Activated T-helper 1 cell treated with anti-CD3 and anti-CD28 coated beads, Interleukin-12 subunit alpha, Interleukin-12 subunit beta, Interleukin-2, Interleukin-4 antibody, amounts not matched to agents 30 ng/mL and 10 ng/mL and 1 ng/mL, durations not matched to agents 14 hours and 24 hours and 36 hours (primary cell): Measurements from ENCODE around the gene CDH3. TPM values are rescaled to one million over a fixed set of nuclear protein-coding genes. Genes with fewer than 3 reads are reported as not detected.
"Not testable (repeated sequence)": the region's sequence is repeated elsewhere in the genome, so short reads cannot be mapped to it uniquely, and the experiment has no call there.

Source experiments
- DNase-seq: peaks from one replicate; pipeline ENCODE4 v3.0.0; 2021; ENCODE audit warnings: low spot score
- H3K27ac Mint-ChIP-seq: one replicate; pipeline ENCODE4 v1.8.0; 2021; ENCODE audit warnings: mild to moderate bottlenecking, mixed read lengths
- H3K27me3 Mint-ChIP-seq: one replicate; pipeline ENCODE4 v1.8.0; 2022; ENCODE audit warnings: mild to moderate bottlenecking, moderate library complexity, mixed read lengths; ENCODE audit not compliant: insufficient read depth
- H3K36me3 Mint-ChIP-seq: one replicate; pipeline ENCODE4 v1.8.0; 2021; ENCODE audit warnings: low read depth, mixed read lengths
- H3K4me1 Mint-ChIP-seq: one replicate; pipeline ENCODE4 v1.8.0; 2021; ENCODE audit warnings: low read depth, mixed read lengths
- H3K4me3 Mint-ChIP-seq: one replicate; pipeline ENCODE4 v1.8.0; 2021; ENCODE audit warnings: mild to moderate bottlenecking, moderate library complexity, mixed read lengths
- H3K9me3 Mint-ChIP-seq: one replicate; pipeline ENCODE4 v1.8.0; 2021; ENCODE audit warnings: mixed read lengths
- intact Hi-C: fragments of 100-400 bp; cut with micrococcal nuclease; formaldehyde crosslinking; loops from one replicate; pipeline ENCODE4 v1.15.1; 2024
- total RNA-seq: library from RNA; stranded (reverse); gene quantifications from 2 replicates; pipeline ENCODE4 v1.2.3, GENCODE V29; 2022

CDH3 gene
- total RNA-seq, 1 donor from 2014 or later, result 0.26 TPM

DNA sequence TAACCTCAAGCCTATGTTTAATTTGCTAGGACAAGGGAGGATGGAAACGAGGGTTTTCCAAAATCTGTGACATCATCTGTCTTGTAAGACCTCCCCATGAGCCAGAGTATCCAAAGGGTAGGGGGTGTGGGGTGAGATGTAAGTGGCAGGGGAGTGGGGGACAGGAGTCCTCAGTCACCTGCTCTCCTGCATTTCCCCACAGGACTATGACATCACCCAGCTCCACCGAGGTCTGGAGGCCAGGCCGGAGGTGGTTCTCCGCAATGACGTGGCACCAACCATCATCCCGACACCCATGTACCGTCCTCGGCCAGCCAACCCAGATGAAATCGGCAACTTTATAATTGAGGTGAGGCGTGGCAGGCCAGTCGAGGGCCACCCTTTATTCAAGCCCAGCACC lies 50.5 kb downstream of the CDH3 start:
- Mint-ChIP-seq H3K9me3 (no peaks in the 10 kb centered on the region), H3K27me3 (peaks cover 3% of the 10 kb centered on the region), H3K27ac (no peak overlapping the region), H3K36me3 (no peaks in the 10 kb centered on the region), H3K4me3 (no peak overlapping the region), H3K4me1 (no peaks in the 10 kb centered on the region)
- intact Hi-C loops, result no loop called here
- no peak for DNase-seq

DNA sequence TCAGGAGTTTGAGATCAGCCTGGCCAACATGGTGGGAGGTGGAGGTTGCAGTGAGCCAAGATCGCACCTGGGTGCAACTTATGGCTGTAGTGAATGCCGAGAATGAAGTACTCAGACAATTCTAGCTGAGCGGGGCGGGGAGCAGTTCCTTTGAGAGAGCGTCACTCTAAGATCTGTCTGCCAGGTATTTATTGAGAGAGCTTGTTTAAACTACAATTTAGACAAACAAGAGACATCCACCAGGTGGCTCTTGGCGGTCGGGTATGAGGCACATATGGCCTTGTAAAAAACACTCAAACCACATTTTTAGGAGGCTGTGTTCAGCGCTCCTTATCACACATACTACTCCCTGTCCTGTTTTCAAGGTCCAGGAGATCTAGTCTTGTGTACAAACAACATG lies 51.4 kb downstream of the CDH3 start:
- H3K9me3 Mint-ChIP-seq, result no peaks in the 10 kb centered on the region
- H3K4me3 Mint-ChIP-seq, result no peak overlapping the region
- no peaks in the 10 kb centered on the region for H3K4me1 Mint-ChIP-seq
- H3K27me3 Mint-ChIP-seq, result peaks cover 3% of the 10 kb centered on the region
- no peak overlapping the region for H3K27ac Mint-ChIP-seq
- H3K36me3 Mint-ChIP-seq, result no peaks in the 10 kb centered on the region
- DNase-seq, result no peak
- intact Hi-C loops, result no loop called here

DNA sequence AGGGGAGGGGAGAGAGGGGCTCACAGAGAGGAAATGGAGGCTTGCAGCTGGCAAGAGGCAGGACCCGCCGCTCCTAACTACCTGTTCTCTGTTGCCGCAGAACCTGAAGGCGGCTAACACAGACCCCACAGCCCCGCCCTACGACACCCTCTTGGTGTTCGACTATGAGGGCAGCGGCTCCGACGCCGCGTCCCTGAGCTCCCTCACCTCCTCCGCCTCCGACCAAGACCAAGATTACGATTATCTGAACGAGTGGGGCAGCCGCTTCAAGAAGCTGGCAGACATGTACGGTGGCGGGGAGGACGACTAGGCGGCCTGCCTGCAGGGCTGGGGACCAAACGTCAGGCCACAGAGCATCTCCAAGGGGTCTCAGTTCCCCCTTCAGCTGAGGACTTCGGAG lies 53.0 kb downstream of the CDH3 start:
- intact Hi-C loops, result no loop called here
- Mint-ChIP-seq H3K27ac (no peak overlapping the region), H3K9me3 (no peaks in the 10 kb centered on the region), H3K4me1 (no peaks in the 10 kb centered on the region), H3K36me3 (no peaks in the 10 kb centered on the region), H3K4me3 (no peak overlapping the region), H3K27me3 (no peaks in the 10 kb centered on the region)
- DNase-seq, result no peak

DNA sequence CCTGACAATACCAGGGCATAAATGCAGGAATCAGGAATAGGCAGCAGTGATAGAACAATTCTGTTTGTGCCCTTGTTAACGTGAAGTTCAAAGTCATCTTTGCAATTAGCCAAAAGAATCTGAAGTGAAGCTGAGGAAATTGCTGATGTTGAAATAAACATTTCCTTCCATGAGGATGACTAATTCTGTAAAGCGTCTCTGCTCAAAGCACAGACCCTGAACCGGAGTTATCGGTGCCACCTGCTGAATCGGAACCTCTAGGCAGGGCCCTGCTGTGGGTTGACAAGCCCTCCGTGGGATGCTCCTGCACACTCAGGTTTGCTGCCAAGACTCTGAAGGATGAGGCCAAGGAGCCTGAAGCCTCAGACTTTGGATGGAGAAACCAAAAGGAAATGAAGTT lies 55.0 kb downstream of the CDH3 start:
- Mint-ChIP-seq H3K36me3 (no peaks in the 10 kb centered on the region), H3K4me1 (peaks cover 5% of the 10 kb centered on the region), H3K27ac (no peak overlapping the region), H3K27me3 (no peaks in the 10 kb centered on the region), H3K9me3 (no peaks in the 10 kb centered on the region), H3K4me3 (no peak overlapping the region)
- no peak for DNase-seq
- intact Hi-C loops, result loop anchor here (5.0 kb wide), 1 partner anchor 422 kb away; no protein-coding TSS in a partner anchor

DNA sequence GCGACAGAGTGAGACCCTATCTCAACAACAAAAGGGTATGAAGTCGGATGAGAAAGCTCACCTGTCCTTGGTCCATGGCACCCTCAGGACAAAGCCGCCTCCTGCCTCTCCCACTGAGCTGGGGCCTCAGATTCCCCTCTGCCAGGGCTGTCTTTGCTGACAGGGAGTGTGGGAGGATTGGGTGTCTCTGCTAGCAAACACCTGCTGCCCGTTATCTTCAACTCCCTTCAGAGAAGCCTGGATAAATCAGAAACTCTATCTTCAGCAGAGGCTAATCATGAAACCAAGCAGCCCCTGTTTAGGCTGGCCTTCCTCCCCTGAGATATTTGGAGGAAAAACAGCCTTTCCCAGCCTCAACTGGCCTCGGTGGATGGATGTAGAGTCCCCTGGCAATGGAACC lies 55.7 kb downstream of the CDH3 start:
- intact Hi-C loops, result loop anchor here (5.0 kb wide), 1 partner anchor 421 kb away; no protein-coding TSS in a partner anchor
- Mint-ChIP-seq H3K36me3 (no peaks in the 10 kb centered on the region), H3K27me3 (no peaks in the 10 kb centered on the region), H3K4me1 (peaks cover 5% of the 10 kb centered on the region), H3K4me3 (no peak overlapping the region), H3K27ac (no peak overlapping the region), H3K9me3 (no peaks in the 10 kb centered on the region)
- no peak for DNase-seq

DNA sequence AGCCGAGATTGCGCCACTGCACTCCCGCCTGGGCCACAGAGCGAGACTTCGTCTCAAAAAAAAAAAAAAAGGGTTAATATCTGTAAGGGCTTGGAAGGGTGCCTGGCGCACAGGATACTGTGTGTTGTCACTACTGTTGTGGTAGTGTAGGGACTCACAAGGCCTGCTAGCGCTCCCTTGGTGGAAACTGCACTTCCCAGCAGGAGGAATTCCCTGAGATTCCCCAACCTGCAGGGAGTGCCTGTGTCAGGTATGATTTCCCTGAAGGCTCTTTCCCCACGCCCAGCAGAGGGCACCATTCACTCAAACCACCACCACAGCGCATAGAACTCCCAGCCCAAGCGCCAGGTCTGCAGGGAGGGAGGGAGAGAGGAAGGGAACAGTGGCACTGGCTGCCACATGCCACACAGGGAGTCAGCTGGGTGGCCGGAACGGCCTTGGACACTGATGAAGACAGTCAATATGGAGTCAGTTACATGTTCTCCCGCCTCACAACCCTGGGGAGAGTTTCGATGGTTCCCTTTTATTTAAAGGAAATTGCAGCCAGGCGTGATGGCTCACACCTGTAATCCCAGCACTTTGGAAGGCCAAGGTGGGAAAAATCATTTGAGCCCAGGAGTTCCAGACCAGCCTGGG lies 59.2 kb downstream of the CDH3 start:
- intact Hi-C loops, result loop anchor here (1.0 to 5.0 kb wide), 5 partner anchors 48 to 418 kb away; partner anchors contain the start of gene TANGO6
- Mint-ChIP-seq H3K4me1 (peaks cover 5% of the 10 kb centered on the region), H3K36me3 (no peaks in the 10 kb centered on the region), H3K4me3 (no peak overlapping the region), H3K9me3 (no peaks in the 10 kb centered on the region), H3K27me3 (no peaks in the 10 kb centered on the region), H3K27ac (no peak overlapping the region)
- peak; percentile 42 for DNase-seq

DNA sequence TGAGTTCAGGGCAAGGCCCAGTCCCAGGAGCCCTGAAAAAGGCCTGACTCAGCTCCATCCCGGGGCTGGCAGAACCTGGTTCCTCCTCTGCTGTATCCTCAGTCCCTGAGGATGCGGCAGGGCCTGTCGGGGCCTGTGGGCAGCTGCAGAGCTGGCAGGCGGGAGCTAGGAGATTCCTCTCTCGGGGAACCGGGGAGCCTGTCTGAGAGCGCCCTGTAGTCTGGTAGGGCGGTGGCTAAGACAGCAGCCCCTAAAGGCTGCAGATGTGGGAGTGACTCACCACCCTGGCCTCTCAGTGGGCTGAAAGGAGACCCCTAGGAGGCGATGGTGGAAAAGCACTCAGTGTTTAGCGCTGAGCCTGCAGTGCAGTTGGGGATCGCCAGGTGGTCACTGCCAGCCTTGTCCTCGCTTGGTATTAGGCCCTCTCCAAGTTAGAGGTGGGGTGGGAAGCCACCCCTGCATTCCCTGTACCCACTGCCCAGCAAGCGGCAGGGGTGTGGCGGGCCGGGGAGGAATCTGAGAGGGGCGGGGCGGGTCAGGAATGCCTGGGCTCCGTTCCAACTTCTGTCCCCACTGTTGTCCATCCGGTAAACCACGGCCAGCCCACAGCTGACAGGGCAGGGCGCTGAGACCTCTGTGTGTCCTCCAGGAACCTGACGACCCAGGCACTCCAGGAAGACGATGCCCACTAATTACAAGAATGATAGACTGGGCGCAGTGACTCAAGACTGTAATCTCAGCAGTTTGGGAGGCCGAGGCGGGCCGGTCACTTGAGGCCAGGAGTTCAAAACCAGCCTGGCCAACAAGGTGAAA lies 62.4 kb downstream of the CDH3 start:
- peaks cover 6% of the 10 kb centered on the region for H3K27me3 Mint-ChIP-seq
- no peaks in the 10 kb centered on the region for H3K9me3 Mint-ChIP-seq
- H3K4me1 Mint-ChIP-seq, result peaks cover 15% of the 10 kb centered on the region
- H3K27ac Mint-ChIP-seq, result no peak overlapping the region
- no peak for DNase-seq
- intact Hi-C loops, result no loop called here
- no peaks in the 10 kb centered on the region for H3K36me3 Mint-ChIP-seq
- no peak overlapping the region for H3K4me3 Mint-ChIP-seq

DNA sequence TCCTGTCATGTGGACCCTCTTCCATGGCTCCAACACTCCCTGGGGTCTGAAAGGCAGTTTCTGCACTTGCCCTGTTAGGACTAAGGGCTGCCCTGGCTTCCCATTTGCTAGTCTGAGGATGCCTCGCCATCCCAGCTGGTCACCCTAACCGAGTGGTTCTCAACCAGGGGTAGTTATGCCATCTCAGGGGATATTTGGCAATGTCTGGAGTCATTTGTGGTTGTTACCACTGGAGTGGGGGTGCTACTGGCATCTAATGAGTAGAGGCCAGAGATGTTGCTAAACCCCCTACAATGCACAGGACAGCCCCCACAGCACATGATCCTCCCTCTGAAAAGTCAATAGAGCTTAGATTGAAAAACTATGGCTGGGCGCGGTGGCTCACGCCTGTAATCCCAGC lies 65.1 kb downstream of the CDH3 start:
- DNase-seq, result no peak
- no peaks in the 10 kb centered on the region for H3K36me3 Mint-ChIP-seq
- intact Hi-C loops, result no loop called here
- peaks cover 9% of the 10 kb centered on the region for H3K4me1 Mint-ChIP-seq
- no peak overlapping the region for H3K27ac Mint-ChIP-seq
- no peak overlapping the region for H3K4me3 Mint-ChIP-seq
- H3K9me3 Mint-ChIP-seq, result no peaks in the 10 kb centered on the region
- H3K27me3 Mint-ChIP-seq, result peaks cover 8% of the 10 kb centered on the region

DNA sequence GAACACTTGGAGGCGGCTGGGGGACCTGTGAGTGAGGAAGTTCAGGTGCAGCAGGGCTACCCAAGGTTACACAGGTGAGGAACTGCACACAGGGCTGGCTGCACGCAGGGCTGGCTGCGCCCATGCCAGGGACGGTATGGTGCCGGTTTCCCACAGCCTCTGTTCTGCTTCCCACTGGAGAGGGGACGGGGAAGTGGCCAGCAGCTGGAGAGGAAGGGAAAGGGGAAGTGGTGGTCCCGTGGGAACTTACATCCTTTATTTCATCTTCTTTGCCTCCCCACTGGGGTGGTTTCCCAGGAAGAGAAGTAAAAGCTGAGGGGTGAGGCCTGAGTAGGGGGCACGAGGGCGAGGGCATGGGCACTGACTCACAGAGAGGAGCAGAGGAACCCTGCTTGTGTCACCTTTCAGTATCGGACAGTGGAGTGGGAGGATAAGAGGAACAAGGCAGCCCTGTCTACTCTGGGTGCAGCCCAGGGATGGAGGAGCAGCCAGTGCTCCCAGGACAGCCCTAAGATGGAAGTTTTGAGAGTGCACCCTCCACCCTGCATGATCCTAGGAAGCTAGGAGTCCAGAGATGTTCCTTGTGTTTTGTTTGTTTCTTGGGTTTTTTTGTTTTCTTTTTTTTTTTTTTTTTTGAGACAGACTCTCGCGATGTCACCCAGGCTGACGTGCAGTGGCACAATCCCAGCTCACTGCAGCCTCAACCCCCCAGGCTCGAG lies 66.5 kb downstream of the CDH3 start:
- Mint-ChIP-seq H3K27ac (no peak overlapping the region), H3K36me3 (no peaks in the 10 kb centered on the region), H3K4me1 (peaks cover 9% of the 10 kb centered on the region), H3K9me3 (no peaks in the 10 kb centered on the region), H3K4me3 (no peak overlapping the region), H3K27me3 (peaks cover 8% of the 10 kb centered on the region)
- intact Hi-C loops, result no loop called here
- DNase-seq, result no peak

DNA sequence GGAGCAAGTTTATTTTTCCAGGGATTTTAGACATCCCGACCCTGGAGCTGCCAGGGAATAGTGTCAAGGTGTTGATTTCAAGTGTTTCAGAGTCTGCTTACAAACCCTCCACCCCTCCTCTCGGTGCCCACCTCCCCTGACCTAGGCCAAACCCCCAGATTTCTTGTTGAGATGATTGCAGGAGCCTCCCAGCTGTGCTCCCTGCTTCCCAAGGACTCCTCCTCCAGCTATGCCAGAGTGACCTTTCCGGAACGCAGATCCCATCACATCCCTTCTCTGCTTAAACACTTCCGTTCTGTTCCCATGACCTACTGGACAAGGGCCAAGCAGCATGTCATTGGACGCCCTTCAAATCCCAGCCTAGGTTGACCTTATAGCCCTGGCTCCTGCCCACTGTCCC lies 68.3 kb downstream of the CDH3 start:
- Mint-ChIP-seq H3K4me1 (peaks cover 9% of the 10 kb centered on the region), H3K27me3 (peaks cover 8% of the 10 kb centered on the region), H3K27ac (no peak overlapping the region), H3K9me3 (no peaks in the 10 kb centered on the region), H3K4me3 (no peak overlapping the region), H3K36me3 (no peaks in the 10 kb centered on the region)
- intact Hi-C loops, result no loop called here
- no peak for DNase-seq

DNA sequence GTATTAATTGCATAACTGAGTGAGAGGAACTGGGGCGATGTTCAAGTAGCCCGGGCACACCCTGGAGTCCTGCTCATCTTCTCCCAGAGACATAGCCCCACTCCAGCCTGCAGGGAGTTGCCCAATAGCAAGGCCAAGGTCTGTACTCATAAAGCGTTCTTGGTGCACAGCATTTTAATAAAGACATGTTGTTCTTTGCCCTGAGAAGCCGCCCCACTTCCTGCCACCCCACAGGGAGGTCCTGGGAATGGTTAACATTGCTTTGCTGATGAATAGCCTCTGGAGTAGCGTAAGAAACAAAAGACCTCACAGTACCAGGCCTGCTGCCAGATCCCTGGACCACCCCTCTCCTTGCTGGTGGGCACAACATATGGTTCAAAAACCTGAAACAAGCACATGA lies 70.4 kb downstream of the CDH3 start:
- Mint-ChIP-seq H3K27ac (no peak overlapping the region), H3K36me3 (no peaks in the 10 kb centered on the region)

DNA sequence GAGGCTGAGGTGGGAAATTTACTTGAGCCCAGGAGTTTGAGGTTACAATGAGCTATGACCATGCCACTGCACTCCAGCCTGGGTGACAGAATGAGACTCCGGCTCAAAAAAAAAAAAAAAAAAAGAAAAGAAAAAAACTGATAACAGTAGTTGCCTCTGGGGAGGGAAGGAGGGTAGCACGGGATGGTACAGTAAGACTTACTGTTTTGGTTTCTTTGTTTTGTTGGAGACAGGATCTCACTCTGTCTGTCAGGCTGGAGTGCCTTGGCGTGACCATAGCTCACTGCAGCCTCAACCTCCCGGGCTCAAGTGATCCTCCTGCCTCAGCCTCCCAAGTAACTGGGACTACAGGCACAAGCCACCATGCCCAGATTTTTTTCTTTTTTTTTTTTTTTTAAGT lies 71.4 kb downstream of the CDH3 start:
- H3K9me3 Mint-ChIP-seq, DNase-seq, H3K36me3 Mint-ChIP-seq, H3K4me3 Mint-ChIP-seq, intact Hi-C loops, H3K27me3 Mint-ChIP-seq, H3K27ac Mint-ChIP-seq: not testable (repeated sequence)
- peaks cover 21% of the 10 kb centered on the region for H3K4me1 Mint-ChIP-seq

More for the DNA sequence above, 70.4 kb downstream of the CDH3 start:
- no peak overlapping the region for H3K4me3 Mint-ChIP-seq
- intact Hi-C loops, result no loop called here
- peaks cover 5% of the 10 kb centered on the region for H3K27me3 Mint-ChIP-seq
- DNase-seq, result no peak
- peaks cover 21% of the 10 kb centered on the region for H3K4me1 Mint-ChIP-seq
- H3K9me3 Mint-ChIP-seq, result no peaks in the 10 kb centered on the region

DNA sequence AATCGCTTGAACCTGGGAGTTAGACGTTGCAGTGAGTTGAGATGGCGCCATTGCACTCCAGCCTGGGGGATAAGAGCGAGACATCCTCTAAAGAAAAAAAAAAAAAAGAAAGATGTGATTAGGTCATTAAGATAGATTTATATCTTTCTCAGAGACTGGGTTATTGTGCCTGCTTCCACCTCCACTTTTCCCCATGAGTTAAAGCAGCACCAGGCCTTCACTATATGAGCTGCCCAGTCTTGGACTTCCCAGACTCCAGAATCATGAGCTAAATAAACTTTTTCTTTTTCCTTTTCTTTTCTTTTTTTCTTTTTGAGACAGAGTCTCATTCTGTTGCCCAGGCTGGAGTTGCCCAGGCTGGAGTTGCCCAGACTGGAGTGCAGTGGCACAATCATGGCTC lies 72.6 kb downstream of the CDH3 start:
- Mint-ChIP-seq H3K4me1 (peaks cover 18% of the 10 kb centered on the region), H3K27me3 (peaks cover 2% of the 10 kb centered on the region), H3K9me3 (no peaks in the 10 kb centered on the region), H3K36me3 (no peaks in the 10 kb centered on the region), H3K27ac (no peak overlapping the region), H3K4me3 (no peak overlapping the region)
- no peak for DNase-seq
- intact Hi-C loops, result no loop called here
